Measurements from ENCODE around the gene CHRNA7.

Gene CHRNA7

DNA sequence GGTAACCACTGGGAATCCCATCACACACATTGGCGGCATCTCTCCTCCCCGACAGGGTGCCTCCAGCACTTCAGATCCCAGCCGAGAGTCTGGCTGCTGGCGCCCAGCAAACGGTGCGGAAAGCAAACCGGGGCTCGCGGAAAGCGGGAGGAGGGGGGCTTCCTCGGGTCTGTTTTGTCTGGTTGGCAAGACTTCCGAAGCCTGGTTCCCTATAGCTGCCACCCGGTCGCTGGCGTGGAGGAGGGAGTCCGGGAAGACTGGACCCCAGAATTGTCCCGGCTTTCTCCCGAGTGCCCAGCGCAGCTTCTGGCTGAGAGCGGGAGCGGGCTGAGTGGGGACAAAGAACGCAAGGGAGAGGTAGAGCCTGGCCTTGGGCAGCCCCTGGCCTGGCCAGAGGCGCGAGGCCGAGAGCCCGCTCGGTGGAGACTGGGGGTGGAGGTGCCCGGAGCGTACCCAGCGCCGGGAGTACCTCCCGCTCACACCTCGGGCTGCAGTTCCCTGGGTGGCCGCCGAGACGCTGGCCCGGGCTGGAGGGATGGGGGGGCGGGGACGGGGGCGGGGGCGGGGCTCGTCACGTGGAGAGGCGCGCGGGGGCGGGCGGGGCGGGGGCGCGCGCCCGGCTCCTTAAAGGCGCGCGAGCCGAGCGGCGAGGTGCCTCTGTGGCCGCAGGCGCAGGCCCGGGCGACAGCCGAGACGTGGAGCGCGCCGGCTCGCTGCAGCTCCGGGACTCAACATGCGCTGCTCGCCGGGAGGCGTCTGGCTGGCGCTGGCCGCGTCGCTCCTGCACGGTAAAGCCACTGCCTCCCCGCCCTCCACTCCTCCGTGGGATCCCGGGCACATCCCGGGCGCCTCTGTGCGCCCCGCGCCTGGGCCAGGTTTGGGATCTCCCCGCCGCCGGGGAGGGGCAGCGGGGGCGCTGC is at the start of gene CHRNA7:
TSS of gene CHRNA7 (plus strand) at position 654 of the 920 bp plus-strand sequence. CDS start at position 734, 80 bp downstream.
- DNase-seq, result peak; percentile 18 to 32

DNA sequence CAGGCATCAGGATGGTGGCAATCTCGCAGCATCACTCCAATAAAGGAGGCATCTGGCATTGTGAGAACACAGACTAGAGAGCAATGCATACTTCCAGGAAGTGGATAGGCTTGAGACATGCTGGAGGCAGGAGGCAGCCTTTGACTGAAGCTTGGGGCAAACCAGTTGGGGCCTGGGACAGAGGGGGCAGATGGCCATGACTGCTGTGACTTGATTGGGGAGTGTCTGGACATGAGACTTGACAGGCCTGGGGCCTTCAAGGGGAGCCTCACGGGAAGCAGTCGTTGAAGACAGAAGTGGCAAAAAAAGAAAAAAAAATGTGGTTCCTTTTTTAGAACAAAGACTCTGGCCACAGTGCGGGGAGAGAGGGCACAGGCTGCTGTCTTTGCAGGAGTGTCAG is 44.7 kb upstream of the CHRNA7 start:
- no peak for DNase-seq

DNA sequence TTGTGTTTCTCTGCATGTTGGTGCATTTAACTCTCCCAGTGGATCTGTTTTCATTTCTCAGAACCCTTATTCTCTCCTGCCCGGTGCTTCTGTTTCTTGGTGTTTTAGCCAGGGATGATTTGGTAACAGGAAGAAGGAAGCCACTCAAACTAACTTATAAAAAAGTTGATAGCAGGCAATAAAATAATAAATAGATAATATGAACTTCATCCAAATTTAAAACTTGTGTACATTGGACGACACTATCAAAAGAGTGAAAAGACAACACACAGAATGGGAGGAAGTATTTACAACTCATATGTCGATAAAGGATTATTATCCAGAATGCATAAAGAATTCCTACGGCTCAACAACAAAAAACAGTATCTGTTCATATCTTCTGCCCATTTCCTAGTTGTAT is 37.3 kb upstream of the CHRNA7 start:
- DNase-seq, result no peak

DNA sequence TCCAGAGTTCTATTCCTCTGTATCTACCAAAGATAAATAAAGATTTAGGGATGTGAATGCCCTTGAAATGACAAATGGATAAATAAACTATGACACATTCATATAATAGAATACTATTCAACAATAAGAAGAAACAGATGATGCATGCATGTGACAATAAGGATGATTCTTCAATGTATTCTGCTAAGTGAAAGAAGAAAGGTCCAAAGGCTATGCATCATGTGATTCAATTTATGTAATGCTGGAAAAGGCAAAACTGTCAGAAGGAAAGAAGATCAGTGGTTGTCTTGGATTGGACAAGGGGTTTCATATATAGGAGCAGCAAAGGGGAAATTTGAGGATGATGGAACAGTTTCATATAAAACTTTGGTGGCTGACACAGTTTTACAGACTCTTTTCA is 32.6 kb upstream of the CHRNA7 start:
- no peak for DNase-seq

DNA sequence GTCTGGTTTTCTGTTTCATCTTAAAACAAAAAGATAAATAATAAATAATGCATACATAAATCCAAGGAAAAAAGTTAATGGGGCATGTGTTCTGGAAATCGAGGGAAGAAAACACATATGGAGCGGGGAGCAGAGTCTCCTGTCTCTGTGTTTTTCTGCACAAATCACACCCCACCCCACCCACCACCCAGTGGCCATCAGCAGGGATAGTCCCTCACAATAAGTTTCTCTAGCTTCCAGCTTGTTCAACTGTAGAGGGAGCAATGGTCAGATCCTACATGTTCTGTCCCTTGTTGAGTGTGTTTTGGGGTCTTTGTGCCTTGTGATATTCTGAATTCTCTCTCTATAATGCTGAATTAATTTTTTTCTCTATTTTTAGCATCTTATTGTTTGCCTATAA is 26.8 kb upstream of the CHRNA7 start:
- no peak for DNase-seq

DNA sequence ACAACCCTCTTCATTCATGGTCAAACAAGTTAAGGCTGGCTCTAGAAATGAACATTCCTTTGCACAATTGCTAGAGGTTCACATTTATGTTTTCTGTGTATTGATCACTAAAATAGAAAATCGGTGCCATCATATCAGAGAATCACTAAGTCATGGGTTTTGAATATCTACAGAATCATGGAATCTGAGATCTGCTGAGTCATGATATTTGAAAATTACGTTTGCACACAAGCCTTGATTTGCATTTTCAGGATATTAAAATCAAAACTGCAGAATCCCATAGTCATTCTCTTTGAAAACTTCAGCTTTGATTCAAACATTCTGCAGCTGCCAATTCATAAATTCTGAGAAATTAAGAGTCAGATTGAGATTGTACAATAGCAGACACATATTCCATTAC is 26.1 kb upstream of the CHRNA7 start:
- DNase-seq, result no peak

DNA sequence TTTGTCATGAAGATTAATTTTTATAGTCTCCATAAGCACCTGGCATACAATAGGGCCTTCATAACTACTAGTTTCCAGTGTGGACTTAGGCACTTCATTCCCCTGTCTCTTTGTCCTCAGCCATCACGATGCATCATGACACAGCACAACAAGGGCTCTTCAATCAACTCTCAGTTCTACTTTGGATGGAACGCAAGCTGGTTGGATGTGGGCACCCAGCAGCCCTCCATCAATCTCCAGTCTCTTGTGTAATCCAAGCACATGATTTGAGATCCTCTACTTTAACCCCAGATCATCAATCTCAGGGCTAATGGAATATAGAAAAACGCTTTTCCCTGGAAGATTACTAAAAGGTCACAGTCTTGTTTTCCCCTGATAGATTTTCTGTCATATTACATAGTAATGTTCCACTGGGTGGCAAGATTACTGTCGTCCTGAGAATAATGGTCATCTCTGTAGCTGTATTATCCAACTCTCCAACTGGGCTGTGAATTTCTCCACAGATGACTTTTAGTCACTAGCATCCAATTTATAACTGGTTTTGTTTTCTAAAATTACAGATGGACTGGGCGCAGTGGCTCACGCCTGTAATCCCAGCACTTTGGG is 22.9 kb upstream of the CHRNA7 start:
- DNase-seq, result no peak

DNA sequence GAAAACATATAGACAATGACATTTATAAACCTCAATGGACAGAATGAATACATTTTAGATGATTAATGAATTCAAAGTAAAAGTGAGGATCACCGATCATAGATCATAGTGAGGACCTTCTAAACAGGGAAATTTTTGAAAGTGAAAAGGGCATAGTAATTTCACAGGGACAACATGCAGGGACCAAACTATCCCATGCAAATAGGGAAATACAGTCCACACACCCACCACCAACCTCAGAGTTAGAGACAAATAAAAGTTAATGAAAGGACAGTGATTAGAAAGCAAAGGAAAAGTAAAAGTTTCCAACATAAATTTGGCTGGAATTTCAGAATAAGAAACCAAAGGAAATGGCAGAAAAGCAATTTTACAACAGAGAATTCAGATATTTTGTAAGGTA is 15.4 kb upstream of the CHRNA7 start:
- no peak for DNase-seq

DNA sequence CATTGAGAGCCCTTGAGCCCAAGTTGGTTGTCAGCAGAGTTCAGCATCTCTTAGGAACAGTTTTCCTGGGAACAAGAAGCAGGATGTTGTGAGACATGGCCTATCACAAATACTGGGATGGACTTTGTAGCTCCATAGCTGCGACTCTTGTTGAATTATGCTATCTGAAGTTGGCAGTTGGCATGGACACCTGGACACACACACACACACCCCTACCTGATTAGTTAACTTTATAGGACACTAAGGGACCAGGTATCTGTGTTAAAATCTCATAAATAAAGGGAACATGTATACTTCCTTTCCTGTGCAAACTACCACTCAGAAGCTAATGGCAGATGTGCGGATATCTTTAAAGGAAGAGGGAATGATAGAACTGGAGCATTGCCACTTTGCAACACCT is 10.2 kb upstream of the CHRNA7 start:
- no peak for DNase-seq

DNA sequence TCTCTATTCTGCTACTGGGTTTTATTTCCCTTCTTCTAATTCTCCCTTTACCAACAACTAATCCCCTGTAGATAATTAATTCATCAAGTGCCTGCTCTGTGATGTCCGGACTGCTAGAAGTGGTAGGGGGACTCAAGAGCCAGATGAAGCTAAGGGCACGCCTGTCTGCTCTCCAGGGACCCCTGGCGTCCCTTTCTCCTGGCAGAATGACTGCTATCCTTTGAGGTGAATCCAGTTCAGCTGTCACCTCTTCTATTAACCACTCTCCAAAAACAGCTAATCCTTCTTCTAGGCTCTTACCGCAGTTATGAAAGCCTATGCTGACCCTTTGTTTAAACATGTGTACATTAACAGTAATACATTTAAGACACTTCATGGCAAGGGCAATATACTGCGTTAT is 1.4 kb upstream of the CHRNA7 start:
- no peak for DNase-seq

DNA sequence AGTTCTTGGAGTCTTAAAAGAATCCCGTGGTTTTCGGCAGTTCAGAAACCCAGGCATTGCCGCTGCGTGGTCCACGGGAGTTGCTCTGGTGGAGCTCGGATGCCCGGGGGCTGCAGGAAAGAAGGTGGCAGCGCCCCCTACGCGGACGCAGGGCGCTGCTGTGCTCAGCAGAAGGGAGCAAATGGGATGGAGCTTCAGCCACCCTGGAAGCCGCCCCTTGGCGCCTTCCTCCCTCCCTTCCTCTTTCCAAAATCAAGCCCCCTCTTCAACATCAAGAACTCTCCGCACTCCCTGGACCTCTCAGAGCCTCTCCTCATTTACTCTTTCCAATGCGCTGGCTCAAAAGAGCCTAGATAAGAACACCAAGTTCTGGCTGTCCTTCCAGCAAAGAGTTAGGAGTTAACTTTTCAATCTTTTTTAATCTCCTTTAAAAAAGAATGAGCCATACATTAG is 880 bp upstream of the CHRNA7 start:
- no peak for DNase-seq

DNA sequence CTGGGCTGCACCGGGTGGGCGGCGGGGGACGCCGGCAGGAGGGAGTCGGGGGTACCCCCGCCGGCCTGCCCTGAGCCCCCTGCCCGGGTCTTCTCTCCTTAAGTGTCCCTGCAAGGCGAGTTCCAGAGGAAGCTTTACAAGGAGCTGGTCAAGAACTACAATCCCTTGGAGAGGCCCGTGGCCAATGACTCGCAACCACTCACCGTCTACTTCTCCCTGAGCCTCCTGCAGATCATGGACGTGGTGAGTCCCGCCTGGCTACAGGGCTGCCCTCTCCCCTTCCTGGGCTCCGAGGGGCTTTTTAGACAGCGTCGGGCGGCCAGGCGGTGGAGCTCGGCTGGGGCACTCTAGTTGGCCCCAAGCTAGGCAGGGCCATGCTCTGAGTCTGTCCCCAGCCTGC is 480 bp downstream of the CHRNA7 start:
- no peak for DNase-seq

DNA sequence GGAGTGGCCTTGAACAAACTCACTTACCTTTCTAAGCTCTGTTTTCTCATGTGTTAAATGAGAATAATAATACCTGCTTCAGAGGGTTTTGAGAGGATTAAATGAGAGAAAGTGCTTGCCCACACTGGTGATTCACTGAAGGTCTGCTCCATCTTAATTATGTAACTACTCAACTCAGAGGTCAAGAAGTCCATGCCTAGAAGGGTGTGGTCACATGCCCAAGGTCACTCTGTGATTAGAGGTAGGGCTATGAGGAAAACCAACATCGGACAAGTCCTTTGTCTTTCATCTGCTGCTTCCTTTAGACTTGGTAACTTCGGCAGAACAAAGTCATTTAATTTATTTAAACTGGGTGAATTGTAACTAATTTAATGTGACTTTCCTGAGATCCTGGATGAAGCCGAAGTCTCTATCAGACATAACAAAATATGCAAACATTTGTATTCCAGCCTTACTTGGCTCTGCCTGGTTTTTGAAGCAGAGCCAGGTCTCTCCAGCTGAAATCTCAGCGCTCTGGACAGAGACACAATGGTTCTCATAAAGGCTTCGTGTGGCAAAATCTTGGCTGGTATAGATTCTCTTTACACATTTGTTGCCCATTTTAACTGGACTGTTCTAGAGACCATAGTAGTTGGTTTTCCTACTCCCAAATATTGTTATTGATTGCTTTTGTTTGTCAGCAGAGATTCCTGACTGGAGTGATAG is 3.0 kb downstream of the CHRNA7 start:
- no peak for DNase-seq

DNA sequence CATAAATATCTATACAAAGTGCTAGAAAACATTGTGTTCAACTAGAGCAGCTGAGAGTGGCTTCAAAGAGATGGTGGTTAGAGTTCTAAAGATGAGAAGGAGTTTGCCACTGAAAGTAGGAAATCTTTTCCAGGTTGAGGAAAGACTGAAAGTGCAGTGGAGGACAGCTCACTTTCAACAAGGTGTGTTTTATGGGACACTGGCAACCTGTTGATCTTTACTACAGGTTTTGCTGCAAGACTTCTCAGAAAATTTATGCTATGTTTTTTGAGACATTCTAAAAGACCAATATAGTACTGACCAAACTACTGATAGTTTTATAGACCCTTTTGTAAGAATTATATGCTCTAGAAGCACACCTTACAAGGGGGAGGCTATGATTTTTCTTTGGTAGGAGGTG is 3.8 kb downstream of the CHRNA7 start:
- no peak for DNase-seq

DNA sequence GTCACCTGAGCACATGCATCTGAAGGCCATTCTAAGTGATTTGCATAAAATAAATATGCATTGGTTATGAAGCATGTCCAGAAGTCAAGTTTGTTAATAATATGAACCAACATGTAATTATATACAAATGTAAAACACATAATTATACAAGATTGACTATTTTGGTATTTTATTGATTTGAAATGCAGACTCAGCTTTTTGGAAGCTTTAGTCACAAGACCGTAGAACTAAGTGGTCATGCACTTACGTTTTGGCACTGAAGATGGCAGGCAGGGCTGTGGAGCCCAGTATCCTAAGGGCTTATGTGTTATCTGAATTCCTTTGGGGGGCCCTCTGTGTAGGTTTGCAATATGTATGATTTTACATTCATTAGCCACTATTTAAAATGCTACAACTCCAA is 5.0 kb downstream of the CHRNA7 start:
- DNase-seq, result no peak

DNA sequence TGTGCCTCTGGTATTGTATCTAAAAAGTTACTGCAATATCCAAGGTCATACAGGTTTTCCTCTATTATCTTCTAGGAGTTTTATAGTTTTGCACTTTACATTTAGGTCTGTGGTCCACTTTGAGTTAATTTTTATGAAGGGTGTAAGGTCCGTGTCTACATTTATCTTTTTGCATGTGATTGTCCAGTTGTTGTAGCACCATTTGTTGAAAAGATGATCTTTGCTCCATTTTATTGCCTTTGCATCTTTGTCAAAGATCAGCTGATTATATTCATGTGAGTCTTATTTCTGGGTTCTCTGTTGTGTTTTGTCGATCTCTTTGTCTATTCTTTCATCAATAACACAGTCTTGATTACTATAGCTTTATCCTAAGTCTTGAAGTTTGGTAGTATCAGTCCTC is 6.7 kb downstream of the CHRNA7 start:
- no peak for DNase-seq

DNA sequence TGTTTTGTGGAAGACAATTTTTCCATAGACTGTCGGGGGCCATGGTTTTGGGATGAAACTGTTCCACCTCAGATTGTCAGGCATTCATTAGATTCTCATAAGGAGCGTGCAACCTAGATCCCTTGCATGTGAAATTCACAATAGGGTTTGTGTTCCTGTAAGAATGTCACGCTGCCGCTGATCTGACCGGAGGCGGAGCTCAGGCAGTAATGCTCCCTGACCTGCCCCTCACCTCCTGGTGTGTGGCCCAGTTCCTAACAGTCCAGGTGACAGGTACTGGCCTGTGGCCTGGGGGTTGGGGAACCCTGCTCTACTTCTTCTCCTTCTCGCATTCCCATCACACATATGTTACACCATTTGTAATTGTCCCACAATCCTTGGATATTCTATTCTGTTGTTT is 11.0 kb downstream of the CHRNA7 start:
- DNase-seq, result no peak

DNA sequence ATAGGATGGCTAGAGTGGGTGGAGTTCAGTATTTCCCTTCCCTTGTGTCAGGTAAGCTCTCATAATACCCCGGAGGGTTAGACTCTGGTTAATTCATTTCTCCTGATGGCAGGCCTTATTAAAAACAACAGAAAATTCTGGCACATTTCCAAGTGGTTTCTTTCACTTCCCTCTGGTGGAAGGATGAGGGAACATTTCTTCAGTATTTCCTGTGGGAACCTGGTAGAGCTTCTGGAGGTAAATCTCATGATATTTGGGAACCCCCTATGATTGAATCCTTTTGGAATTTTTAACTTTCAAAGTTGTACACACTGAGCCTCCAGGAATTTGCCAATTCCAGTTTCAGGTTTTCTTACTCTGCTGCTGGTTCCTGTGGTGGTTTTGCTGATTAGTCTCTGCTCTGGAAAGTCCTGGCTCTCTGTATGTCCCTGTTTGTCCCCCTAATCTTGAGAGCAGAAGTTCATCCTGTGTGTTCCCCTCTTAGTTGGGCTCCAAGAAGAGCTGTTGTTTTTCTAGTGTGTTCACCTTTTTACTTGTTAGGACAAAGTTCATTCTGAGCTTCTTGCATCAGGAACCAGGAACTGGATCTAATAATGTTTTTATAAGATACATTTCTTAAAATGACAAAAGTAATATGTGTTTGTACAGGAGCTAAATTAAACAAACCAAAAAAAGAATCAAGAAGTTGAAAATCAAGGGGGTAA is 12.1 kb downstream of the CHRNA7 start:
- no peak for DNase-seq

DNA sequence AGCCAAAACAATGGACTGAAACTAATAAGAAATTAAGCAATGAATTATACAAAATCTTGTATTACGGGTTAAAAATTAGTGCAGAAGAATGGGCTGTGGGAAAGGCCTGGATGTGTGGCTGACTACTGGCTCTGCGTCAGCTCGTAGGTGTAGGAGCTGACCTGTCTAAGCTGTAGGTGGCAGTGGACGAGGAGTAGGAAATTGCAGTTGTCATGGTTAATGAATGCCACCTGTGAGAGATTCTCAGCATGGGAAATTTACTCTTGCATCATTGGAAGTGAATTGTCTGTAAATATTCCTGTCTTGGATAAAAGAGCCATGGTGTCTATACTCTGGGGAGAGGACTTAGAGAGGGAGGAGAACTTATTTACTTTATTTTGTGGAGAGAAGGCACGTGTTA is 23.4 kb downstream of the CHRNA7 start:
- DNase-seq, result no peak

DNA sequence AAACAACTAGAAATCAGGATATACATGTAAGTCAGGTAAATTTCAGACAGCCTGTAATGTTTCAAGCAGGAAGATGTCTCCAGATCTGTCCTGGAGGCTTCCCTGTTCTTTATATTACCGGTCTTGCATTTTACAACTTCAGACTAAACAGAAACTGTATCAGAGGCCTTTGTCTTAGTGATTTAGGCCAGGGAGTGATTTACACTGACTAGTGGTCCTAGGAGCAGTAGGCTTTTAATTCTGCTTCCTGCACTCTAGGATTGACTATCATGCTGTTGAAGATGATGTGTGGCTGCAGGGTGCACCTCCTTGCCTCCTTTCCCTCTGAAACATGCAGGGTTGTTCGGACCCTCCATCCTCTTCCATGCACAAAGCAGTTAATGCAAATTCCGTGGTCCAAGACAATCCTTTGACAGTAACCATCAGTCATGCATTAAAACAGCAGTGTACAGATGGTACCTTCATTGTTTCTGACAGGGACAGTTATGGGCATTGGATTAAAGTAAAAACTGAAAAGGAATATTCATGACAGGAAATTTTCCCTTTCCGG is 27.6 kb downstream of the CHRNA7 start:
- DNase-seq, result no peak

DNA sequence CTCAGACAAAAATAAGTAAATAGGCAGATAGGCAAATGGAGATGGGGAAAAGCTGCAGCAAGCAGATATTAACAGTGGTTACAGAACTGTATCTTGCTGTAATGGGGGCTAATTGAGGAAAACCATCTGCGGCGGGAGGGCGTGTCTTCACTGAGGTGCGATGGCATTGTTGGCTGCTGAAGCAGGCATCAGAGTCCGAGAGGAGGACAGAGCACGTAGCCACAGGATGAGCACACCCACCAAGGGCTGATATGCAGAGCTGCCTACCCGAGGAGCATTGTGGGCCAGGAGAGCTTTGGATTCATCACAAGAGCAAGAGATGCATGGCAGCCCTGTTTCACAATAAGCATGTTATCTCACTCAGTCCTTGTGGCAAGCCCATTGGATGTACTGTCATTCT is 30.4 kb downstream of the CHRNA7 start:
- DNase-seq, result no peak

DNA sequence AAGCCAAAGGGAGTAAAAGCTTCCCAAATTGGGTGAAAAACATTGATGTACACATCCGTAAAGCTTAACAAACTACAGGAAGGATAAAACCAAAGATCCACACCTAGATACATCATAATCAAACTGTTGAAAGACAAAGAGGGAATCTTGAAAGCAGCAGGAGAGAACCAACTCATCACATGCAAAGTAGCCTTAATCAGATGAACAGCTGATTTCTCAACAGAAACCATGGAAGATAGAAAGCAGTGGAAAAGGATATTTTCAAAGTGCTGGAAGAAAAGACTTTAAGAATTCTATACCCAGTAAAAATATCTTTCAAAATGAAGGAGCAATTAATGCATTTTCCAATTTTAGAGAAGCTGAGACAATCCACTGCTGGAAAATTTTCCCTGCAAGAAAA is 36.8 kb downstream of the CHRNA7 start:
- no peak for DNase-seq

DNA sequence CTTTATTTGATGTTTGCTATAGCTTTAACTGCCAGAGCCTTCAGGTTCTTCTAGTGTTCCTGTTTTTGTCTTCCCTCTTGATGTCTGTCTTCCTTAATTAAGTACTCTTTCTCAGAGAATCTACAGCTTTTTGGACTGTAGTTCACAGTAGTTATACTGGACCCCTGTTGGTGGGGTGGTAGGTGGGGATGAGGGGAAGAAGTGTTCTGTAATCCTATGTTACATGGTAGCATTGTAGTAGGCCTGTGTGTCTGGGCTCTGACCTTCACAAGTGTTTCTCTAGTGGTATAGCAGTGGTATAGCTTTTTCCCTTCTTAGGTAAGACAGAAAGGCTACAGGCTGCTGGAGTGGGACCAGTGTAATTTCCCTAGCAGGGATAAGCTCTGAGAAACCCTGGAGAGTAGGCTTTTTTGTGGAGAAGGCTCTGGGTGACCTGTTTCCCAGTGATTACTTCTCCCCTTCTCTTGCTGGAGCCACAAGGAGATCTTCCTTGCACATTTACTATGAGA is 59.6 kb downstream of the CHRNA7 start:
- no peak for DNase-seq
